Urothelium cell line (cell line): ENCODE measurements around the gene PSMD13.

Source experiments
- DNase-seq: peaks from one replicate; pipeline ENCODE4 v3.0.0; 2011; ENCODE audit warnings: low spot score, mixed read lengths
- FAIRE-seq: peaks from 2 replicates; lab custom pipeline; 2011; peaks lifted over from hg19 to GRCh38; lab: Jason Lieb, UNC

Gene PSMD13

GRCh38 chr11:270451-271318 is 33.9 kb downstream of the PSMD13 start:
- no peak for FAIRE-seq
- DNase-seq = no peak

GRCh38 chr11:271319-271715 is 34.5 kb downstream of the PSMD13 start:
- FAIRE-seq (no peak), DNase-seq (no peak)

GRCh38 chr11:272195-272930 is 35.6 kb downstream of the PSMD13 start:
- FAIRE-seq (no peak), DNase-seq (no peak)

- no peak for FAIRE-seq
- no peak for DNase-seq
Measured at GRCh38 chr11:272931-273198, 36.1 kb downstream of the PSMD13 start.

- DNase-seq = no peak
- no peak for FAIRE-seq
Measured at GRCh38 chr11:276219-276618, 39.4 kb downstream of the PSMD13 start.

GRCh38 chr11:278001-278951 is 41.5 kb downstream of the PSMD13 start, which contains the start of gene NLRP6:
Gene NLRP6 (plus strand): TSS chr11:278407. CDS start chr11:278570, 163 bp downstream.
- DNase-seq (no peak), FAIRE-seq (no peak)

- FAIRE-seq = no peak
- no peak for DNase-seq
Measured at GRCh38 chr11:279040-279965, 42.5 kb downstream of the PSMD13 start.

- DNase-seq (no peak), FAIRE-seq (no peak)
Measured at GRCh38 chr11:279966-280705, 43.4 kb downstream of the PSMD13 start.

GRCh38 chr11:280706-281485 is 44.1 kb downstream of the PSMD13 start:
- FAIRE-seq = no peak
- DNase-seq = no peak

GRCh38 chr11:281486-282161 is 44.8 kb downstream of the PSMD13 start:
- no peak for FAIRE-seq
- no peak for DNase-seq

GRCh38 chr11:282171-282570 is 45.4 kb downstream of the PSMD13 start:
- DNase-seq (no peak), FAIRE-seq (no peak)

GRCh38 chr11:282630-283360 is 46.0 kb downstream of the PSMD13 start:
- FAIRE-seq (no peak), DNase-seq (no peak)

GRCh38 chr11:283405-284104 is 46.8 kb downstream of the PSMD13 start:
- FAIRE-seq = no peak
- no peak for DNase-seq

- DNase-seq (no peak), FAIRE-seq (no peak)
Measured at GRCh38 chr11:284105-285020, 47.6 kb downstream of the PSMD13 start.

GRCh38 chr11:285021-285893 is 48.5 kb downstream of the PSMD13 start:
- DNase-seq (no peak), FAIRE-seq (no peak)
